GM12878 (cell line): ENCODE measurements around the gene MAML3. TPM values are rescaled to one million over a fixed set of nuclear protein-coding genes. Genes with fewer than 3 reads are reported as not detected.

Experiments used
- ATAC-seq: fragments of 200-7000 bp; cut with Tn5 transposase; 3 replicates; pipeline ENCODE4 v1.9.1; 2020; ENCODE audit warnings: mild to moderate bottlenecking, moderate library complexity
- BruUV-seq: library from RNA; stranded (reverse); fragments of 400-500 nt; replicated peaks from 2 replicates; lab custom pipeline; 2021; lab: Mats Ljungman, UMichigan
- CTCF ChIA-PET: fragments of 300-600 bp; sonication (Branson Sonifier 250); formaldehyde crosslinking; extraction: SDS; loops from one replicate; lab custom pipeline; 2021; ENCODE audit warnings: inconsistent platforms; lab: Yijun Ruan, JAX
- POLR2A ChIA-PET: fragments of 350-600 bp; formaldehyde crosslinking; extraction: SDS; loops from one replicate; lab custom pipeline; 2021; ENCODE audit warnings: inconsistent platforms; lab: Charles Lee
- RAD21 ChIA-PET: fragments of 300-600 bp; sonication (Branson Sonifier 250); formaldehyde crosslinking; loops from one replicate; lab custom pipeline; 2023; ENCODE audit warnings: antibody characterized with exemption; ENCODE audit not compliant: unreplicated experiment; lab: Charles Lee
- SMC1A ChIA-PET: fragments of 300-600 bp; sonication (Branson Sonifier 250); formaldehyde crosslinking; loops from one replicate; lab custom pipeline; 2023; ENCODE audit not compliant: unreplicated experiment, uncharacterized antibody; lab: Charles Lee
- DNase-seq: peaks from one replicate; pipeline ENCODE4 v3.0.0-alpha.2; 2011; ENCODE audit warnings: low read depth, low spot score
- FAIRE-seq: peaks from 3 replicates; lab custom pipeline; 2011; peaks lifted over from hg19 to GRCh38; lab: Jason Lieb, UNC
- H2AFZ ChIP-seq: 2 replicates; pipeline ENCODE4 v1.6.0; 2011; ENCODE audit warnings: low read depth, low read length, control low read depth; ENCODE audit not compliant: control insufficient read depth
- H3K27ac ChIP-seq: 2 replicates; pipeline ENCODE4 v1.5.1; 2011; ENCODE audit warnings: control low read depth; ENCODE audit not compliant: control insufficient read depth, insufficient read depth
- H3K27me3 ChIP-seq, 2 experiments: replicated peaks in 1 of 2; 2 replicates each; pipeline versions ENCODE4 v1.6.0 to v1.6.1; 2011; ENCODE audit warnings: low read length in 1 of 2; ENCODE audit not compliant: control insufficient read depth in 2 of 2, insufficient read depth in 2 of 2
- H3K36me3 ChIP-seq, 2 experiments: 2 replicates each; pipeline ENCODE4 v1.5.1; 2011; ENCODE audit warnings: low read length in 1 of 2; ENCODE audit not compliant: control insufficient read depth in 2 of 2, insufficient read depth in 2 of 2
- H3K4me1 ChIP-seq: 2 replicates; pipeline ENCODE4 v1.6.1; 2011; ENCODE audit warnings: mild to moderate bottlenecking, low read length, moderate library complexity, mixed read lengths; ENCODE audit not compliant: control insufficient read depth, insufficient read depth
- H3K4me2 ChIP-seq: 2 replicates; pipeline ENCODE4 v1.6.0; 2011; ENCODE audit warnings: control low read depth; ENCODE audit not compliant: control insufficient read depth, insufficient read depth
- H3K4me3 ChIP-seq: fragments of 200-600 bp; sonication (generic); 2 replicates; pipeline ENCODE4 v1.5.1; 2016
- H3K79me2 ChIP-seq: 2 replicates; pipeline ENCODE4 v1.6.0; 2011; ENCODE audit warnings: low read length; ENCODE audit not compliant: control insufficient read depth, insufficient read depth
- H3K9ac ChIP-seq: 2 replicates; pipeline ENCODE4 v1.8.0; 2011; ENCODE audit warnings: low read length, control low read depth, mixed read lengths; ENCODE audit not compliant: control insufficient read depth, insufficient read depth
- H3K9me3 ChIP-seq: replicated peaks from 3 replicates; pipeline ENCODE4 v1.5.1; 2011; ENCODE audit warnings: mild to moderate bottlenecking, low read length; ENCODE audit not compliant: control insufficient read depth, insufficient read depth
- H4K20me1 ChIP-seq: 2 replicates; pipeline ENCODE4 v1.6.0; 2011; ENCODE audit not compliant: control insufficient read depth, insufficient read depth
- BCL3 ChIP-seq: IDR thresholded peaks from 2 replicates; pipeline ENCODE4 v1.6.1; 2011; ENCODE audit warnings: borderline replicate concordance, low read depth, mild to moderate bottlenecking, moderate library complexity, low read length; ENCODE audit not compliant: insufficient read depth, poor library complexity, severe bottlenecking
- CHD2 ChIP-seq: IDR thresholded peaks from 2 replicates; pipeline ENCODE4 v1.6.1; 2011; ENCODE audit warnings: low read depth, low read length, improper control_type of control experiment, borderline replicate concordance
- CHD4 ChIP-seq: fragments of 200-600 bp; sonication (generic); IDR thresholded peaks from 2 replicates; pipeline ENCODE4 v1.6.1; 2016; ENCODE audit warnings: mild to moderate bottlenecking
- FOXK2 ChIP-seq: fragments of 450-650 bp; IDR thresholded peaks from 2 replicates; pipeline ENCODE4 v1.6.1; 2017; ENCODE audit warnings: mild to moderate bottlenecking, moderate library complexity
- GATAD2B ChIP-seq: fragments of 450-650 bp; conservative IDR thresholded peaks from 2 replicates; pipeline ENCODE4 v1.6.1; 2017; ENCODE audit warnings: low read depth, mild to moderate bottlenecking, moderate library complexity
- KDM1A ChIP-seq: fragments of 200-600 bp; sonication (generic); IDR thresholded peaks from 2 replicates; pipeline ENCODE4 v1.6.1; 2016; ENCODE audit warnings: borderline replicate concordance
- KLF5 ChIP-seq: fragments of 450-650 bp; IDR thresholded peaks from 2 replicates; pipeline ENCODE4 v1.6.1; 2014; ENCODE audit warnings: mild to moderate bottlenecking; ENCODE audit not compliant: partially characterized antibody
- MLLT1 ChIP-seq: fragments of 450-650 bp; IDR thresholded peaks from 2 replicates; pipeline ENCODE4 v1.6.1; 2016; ENCODE audit warnings: mild to moderate bottlenecking
- MTA2 ChIP-seq: fragments of 450-650 bp; IDR thresholded peaks from 2 replicates; pipeline ENCODE4 v1.6.1; 2016; ENCODE audit warnings: low read depth, mild to moderate bottlenecking, moderate library complexity
- NFYA ChIP-seq: IDR thresholded peaks from 2 replicates; pipeline ENCODE4 v1.6.1; 2011; ENCODE audit warnings: low read depth, mild to moderate bottlenecking, low read length, improper control_type of control experiment, borderline replicate concordance
- PAX8 ChIP-seq: fragments of 450-650 bp; IDR thresholded peaks from 2 replicates; pipeline ENCODE4 v1.6.1; 2017; ENCODE audit warnings: mild to moderate bottlenecking, moderate library complexity
- RUNX3 ChIP-seq: IDR thresholded peaks from 2 replicates; pipeline ENCODE4 v1.6.1; 2012; ENCODE audit warnings: low read length, inconsistent platforms
- SMAD5 ChIP-seq: IDR thresholded peaks from 2 replicates; pipeline ENCODE4 v1.6.1; 2016; ENCODE audit warnings: antibody characterized with exemption, low read depth
- TARDBP ChIP-seq: IDR thresholded peaks from 2 replicates; pipeline ENCODE4 v1.6.1; 2016; ENCODE audit warnings: borderline replicate concordance
- YY1 ChIP-seq: IDR thresholded peaks from 2 replicates; pipeline ENCODE4 v1.6.1; 2011; ENCODE audit warnings: low read depth, mild to moderate bottlenecking, low read length
- ZSCAN29 ChIP-seq: fragments of 450-650 bp; IDR thresholded peaks from 2 replicates; pipeline ENCODE4 v1.6.1; 2017; ENCODE audit warnings: mild to moderate bottlenecking, moderate library complexity
- WGBS: methylation state at CpG from one replicate; pipeline ENCODE4 v1.1.6; 2016; ENCODE audit warnings: low lambda C conversion rate; ENCODE audit not compliant: insufficient replicate concordance, insufficient coverage; ENCODE audit errors: missing lambda C conversion rate; 5-methylcytosine and 5-hydroxymethylcytosine counted together
- in situ Hi-C: fragments of 300-500 bp; cut with MboI; formaldehyde crosslinking; loops from 9 replicates; pipeline ENCODE4 v1.14.3; 2018; ENCODE audit warnings: mixed read lengths
- intact Hi-C: fragments of 100-400 bp; cut with micrococcal nuclease; formaldehyde crosslinking; loops from one replicate; pipeline ENCODE4 v1.14.2; 2022; ENCODE audit not compliant: unreplicated experiment
- polyA plus RNA-seq, 11 experiments: library from polyadenylated mRNA; depleted of rRNA in 4 of 11; unstranded in 6 of 11; stranded (reverse) in 5 of 11; fragments of >200 nt; fragmentation: Nextera tagmentation in 4 of 11; fragmentation: Illumina TruSeq in 1 of 11; extraction: Ambion mirVana in 4 of 11; extraction: Trizol in 1 of 11; gene quantifications; 1 replicate in 1 of 11; 2 replicates in 10 of 11; pipeline versions ENCODE4 v1.2.1 to v1.2.3, GENCODE V29; 2011 to 2016; ENCODE audit warnings: inconsistent platforms in 2 of 11, missing spikeins in 2 of 11, low read depth in 1 of 11
- total RNA-seq, 4 experiments: library from RNA; depleted of rRNA in 3 of 4; stranded (reverse); fragments of >200 nt in 3 of 4; fragmentation: Illumina TruSeq in 1 of 4; extraction: Trizol in 1 of 4; gene quantifications; 2 replicates each; pipeline versions ENCODE4 v1.2.1 to v1.2.3, GENCODE V29; 2013 to 2021

MAML3 gene
- total and polyA plus RNA-seq, 10 of the 15 experiments (the other 5 are each of a cell fraction or from before 2014, with no cell fraction given): under 0.01 to 0.53 (median 0.06) TPM; not detected in 2

- RAD21 ChIA-PET: no interaction called here
- CTCF ChIA-PET: interaction anchor here (1.3 kb wide), 1 partner anchor 10 kb away, joined by 6 read pairs; no protein-coding TSS in a partner anchor
- no peaks in the 10 kb centered on the region for H3K27me3 ChIP-seq
- ATAC-seq (no peak), DNase-seq (no peak), FAIRE-seq (no peak)
- no peak overlapping the region for H3K27ac ChIP-seq
- no peak overlapping the region for H3K4me2 ChIP-seq
- H3K9me3 ChIP-seq: no peaks in the 10 kb centered on the region
- no peak overlapping the region for H3K9ac ChIP-seq
- POLR2A ChIA-PET: interaction anchor here (0.6 kb wide), 1 partner anchor 104 kb away, joined by 10 read pairs; no protein-coding TSS in a partner anchor
- intact Hi-C loops (no loop called here), in situ Hi-C loops (no loop called here)
- H3K4me1 ChIP-seq: no peaks in the 10 kb centered on the region
- no peaks in the 10 kb centered on the region for H3K36me3 ChIP-seq
- no peak overlapping the region for H3K4me3 ChIP-seq
- TF ChIP-seq SMAD5: no peak
- no peaks in the 10 kb centered on the region for H4K20me1 ChIP-seq
- SMC1A ChIA-PET: interaction anchor here (1.3 to 2.1 kb wide), 2 partner anchors 12 to 18 kb away, joined by 3 to 7 read pairs; no protein-coding TSS in a partner anchor
- no TSS peak for BruUV-seq
- no peak overlapping the region for H2AFZ ChIP-seq
- H3K79me2 ChIP-seq: no peaks in the 10 kb centered on the region
- WGBS: 13% methylated on average over 4 of the region's 4 CpGs
Observed at GRCh38 chr4:139749835-139750498, 404.0 kb downstream of the MAML3 start.

DNA sequence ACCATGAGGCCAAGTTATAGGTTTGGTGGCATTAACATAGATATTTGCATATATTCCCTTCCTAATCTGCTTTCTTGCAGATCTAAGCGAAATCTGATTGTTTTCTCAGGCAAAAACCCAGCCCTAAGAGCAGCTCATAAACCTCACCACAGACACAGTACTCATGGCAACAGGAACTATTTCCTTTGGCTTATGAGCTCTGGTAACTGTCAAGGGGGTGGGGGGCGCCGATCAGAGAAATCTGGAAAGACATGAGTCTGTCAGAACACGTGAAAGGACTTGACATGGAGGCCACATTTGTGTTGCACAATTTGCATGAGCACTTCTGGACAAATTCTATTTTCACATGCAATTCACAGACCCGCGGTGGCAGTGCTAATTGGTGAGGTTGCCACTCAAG, 404.6 kb downstream of the MAML3 start:
- BruUV-seq: no TSS peak
- no peak for ATAC-seq
- H4K20me1 ChIP-seq: no peaks in the 10 kb centered on the region
- ChIA-PET CTCF (interaction anchor here (1.3 kb wide), 1 partner anchor 10 kb away, joined by 6 read pairs; no protein-coding TSS in a partner anchor), SMC1A (interaction anchor here (1.3 to 2.1 kb wide), 2 partner anchors 11 to 17 kb away, joined by 3 to 7 read pairs; no protein-coding TSS in a partner anchor), POLR2A (no interaction called here), RAD21 (no interaction called here)
- no peak overlapping the region for H3K27ac ChIP-seq
- H3K4me2 ChIP-seq: no peak overlapping the region
- intact Hi-C loops: no loop called here
- no peaks in the 10 kb centered on the region for H3K36me3 ChIP-seq
- no peak overlapping the region for H3K9ac ChIP-seq
- in situ Hi-C loops: no loop called here
- H2AFZ ChIP-seq: no peak overlapping the region
- H3K79me2 ChIP-seq: no peaks in the 10 kb centered on the region
- no peaks in the 10 kb centered on the region for H3K27me3 ChIP-seq
- no peaks in the 10 kb centered on the region for H3K9me3 ChIP-seq
- no peak for FAIRE-seq
- 6% methylated on average over 6 of the region's 6 CpGs for WGBS
- no peak overlapping the region for H3K4me3 ChIP-seq
- no peak for DNase-seq
- H3K4me1 ChIP-seq: no peaks in the 10 kb centered on the region
- TF ChIP-seq BCL3 (no peak), ZSCAN29 (no peak), FOXK2 (no peak), CHD4 (no peak), CHD2 (no peak), MLLT1 (no peak), MTA2 (no peak), RUNX3 (no peak), NFYA (no peak), TARDBP (no peak), KDM1A (no peak), PAX8 (no peak), YY1 (no peak), GATAD2B (no peak), KLF5 (no peak)
